GM12878 (cell line): ENCODE results near the gene LY6G6D. TPM values are rescaled to one million over a fixed set of nuclear protein-coding genes. Genes with fewer than 3 reads are reported as not detected.

Source experiments
- BCLAF1 ChIP-seq: fragments of 450-650 bp; IDR thresholded peaks from 2 replicates; pipeline ENCODE4 v1.6.1; 2017; ENCODE audit warnings: antibody characterized with exemption, mild to moderate bottlenecking, moderate library complexity
- BRCA1 ChIP-seq: IDR thresholded peaks from 2 replicates; pipeline ENCODE4 v1.6.1; 2011; ENCODE audit warnings: low read depth, low read length, improper control_type of control experiment
- CBX3 ChIP-seq: fragments of 200-600 bp; sonication (generic); IDR thresholded peaks from 2 replicates; pipeline ENCODE4 v1.6.1; 2016; ENCODE audit warnings: low read depth, borderline replicate concordance
- CHD4 ChIP-seq: fragments of 200-600 bp; sonication (generic); IDR thresholded peaks from 2 replicates; pipeline ENCODE4 v1.6.1; 2016; ENCODE audit warnings: mild to moderate bottlenecking
- HDAC6 ChIP-seq: fragments of 200-600 bp; sonication (generic); IDR thresholded peaks from one replicate; pipeline ENCODE4 v1.8.0; 2017; ENCODE audit warnings: antibody characterized with exemption; ENCODE audit not compliant: unreplicated experiment
- IKZF1 ChIP-seq: fragments of 450-650 bp; conservative IDR thresholded peaks from 2 replicates; pipeline ENCODE4 v1.6.1; 2017; ENCODE audit warnings: antibody characterized with exemption, mild to moderate bottlenecking
- IRF5 ChIP-seq: fragments of 450-650 bp; IDR thresholded peaks from 2 replicates; pipeline ENCODE4 v1.6.1; 2017; ENCODE audit warnings: borderline replicate concordance
- MAX ChIP-seq: IDR thresholded peaks from 2 replicates; pipeline ENCODE4 v1.6.1; 2012; ENCODE audit warnings: low read depth, low read length, improper control_type of control experiment
- MTA3 ChIP-seq: IDR thresholded peaks from 2 replicates; pipeline ENCODE4 v1.6.1; 2012; ENCODE audit warnings: low read length, inconsistent platforms, borderline replicate concordance
- NKRF ChIP-seq: fragments of 450-650 bp; conservative IDR thresholded peaks from 2 replicates; pipeline ENCODE4 v1.6.1; 2017; ENCODE audit warnings: mild to moderate bottlenecking, moderate library complexity
- POLR2AphosphoS2 ChIP-seq: IDR thresholded peaks from 2 replicates; pipeline ENCODE4 v1.6.1; 2011; ENCODE audit warnings: low read depth, mild to moderate bottlenecking, low read length, improper control_type of control experiment, moderate library complexity
- SKIL ChIP-seq: fragments of 450-650 bp; IDR thresholded peaks from 2 replicates; pipeline ENCODE4 v1.6.1; 2017; ENCODE audit warnings: mild to moderate bottlenecking, low read depth, inconsistent platforms; ENCODE audit not compliant: poor library complexity, severe bottlenecking
- ZBED1 ChIP-seq: IDR thresholded peaks from 2 replicates; pipeline ENCODE4 v1.6.1; 2016; ENCODE audit warnings: borderline replicate concordance
- ZBTB33 ChIP-seq: fragments of 450-650 bp; IDR thresholded peaks from 2 replicates; pipeline ENCODE4 v1.6.1; 2017; ENCODE audit warnings: mild to moderate bottlenecking
- ZNF217 ChIP-seq: fragments of 450-650 bp; IDR thresholded peaks from 2 replicates; pipeline ENCODE4 v1.6.1; 2017; ENCODE audit warnings: antibody characterized with exemption, mild to moderate bottlenecking
- ZNF274 ChIP-seq: IDR thresholded peaks from one replicate; pipeline ENCODE4 v1.8.0; 2011; ENCODE audit not compliant: insufficient read length, insufficient read depth
- ZSCAN29 ChIP-seq: fragments of 450-650 bp; IDR thresholded peaks from 2 replicates; pipeline ENCODE4 v1.6.1; 2017; ENCODE audit warnings: mild to moderate bottlenecking, moderate library complexity
- ZZZ3 ChIP-seq: IDR thresholded peaks from 2 replicates; pipeline ENCODE4 v1.6.1; 2011; ENCODE audit warnings: low read depth; ENCODE audit not compliant: control insufficient read depth, insufficient read length
- polyA plus RNA-seq, 11 experiments: library from polyadenylated mRNA; depleted of rRNA in 4 of 11; unstranded in 6 of 11; stranded (reverse) in 5 of 11; fragments of >200 nt; fragmentation: Nextera tagmentation in 4 of 11; fragmentation: Illumina TruSeq in 1 of 11; extraction: Ambion mirVana in 4 of 11; extraction: Trizol in 1 of 11; gene quantifications; 1 replicate in 1 of 11; 2 replicates in 10 of 11; pipeline versions ENCODE4 v1.2.1 to v1.2.3, GENCODE V29; 2011 to 2016; ENCODE audit warnings: inconsistent platforms in 2 of 11, missing spikeins in 2 of 11, low read depth in 1 of 11
- total RNA-seq, 4 experiments: library from RNA; depleted of rRNA in 3 of 4; stranded (reverse); fragments of >200 nt in 3 of 4; fragmentation: Illumina TruSeq in 1 of 4; extraction: Trizol in 1 of 4; gene quantifications; 2 replicates each; pipeline versions ENCODE4 v1.2.1 to v1.2.3, GENCODE V29; 2013 to 2021

LY6G6D gene
- total and polyA plus RNA-seq, 10 of the 15 experiments (the other 5 are each of a cell fraction or from before 2014, with no cell fraction given), result not detected

GRCh38 chr6:31737991-31738979 is 23.1 kb downstream of the LY6G6D start (continued):
- no peak for TF ChIP-seq ZBTB33
- TF ChIP-seq BRCA1, result no peak
- peak; percentile 79; the same call in 1 of the 2 replicates for TF ChIP-seq ZBED1
- TF ChIP-seq HDAC6, result no peak
- no peak for TF ChIP-seq BCLAF1
- TF ChIP-seq CBX3, result no peak
- no peak for TF ChIP-seq CHD4
- TF ChIP-seq SKIL, result peak; percentile 46
- no peak for TF ChIP-seq NKRF
- 0 out of 2 replicates have a peak, but pooled peaks have one; percentile 58 for TF ChIP-seq POLR2AphosphoS2
- peak; percentile 98 for TF ChIP-seq IKZF1
- no peak; the same call in 1 of the 2 replicates for TF ChIP-seq IRF5
- no peak for TF ChIP-seq MAX
- no peak for TF ChIP-seq MTA3
- no peak for TF ChIP-seq ZNF217
- TF ChIP-seq ZSCAN29, result no peak
- no peak for TF ChIP-seq ZNF274
- no peak for TF ChIP-seq ZZZ3
